HG03196 (cell line): ENCODE measurements around the gene PPP4R1.

Experiments
- ATAC-seq: cut with Tn5 transposase; IDR thresholded peaks from one replicate; pipeline ENCODE4 v1.9.1; 2021; ENCODE audit not compliant: unreplicated experiment

The PPP4R1 gene

DNA sequence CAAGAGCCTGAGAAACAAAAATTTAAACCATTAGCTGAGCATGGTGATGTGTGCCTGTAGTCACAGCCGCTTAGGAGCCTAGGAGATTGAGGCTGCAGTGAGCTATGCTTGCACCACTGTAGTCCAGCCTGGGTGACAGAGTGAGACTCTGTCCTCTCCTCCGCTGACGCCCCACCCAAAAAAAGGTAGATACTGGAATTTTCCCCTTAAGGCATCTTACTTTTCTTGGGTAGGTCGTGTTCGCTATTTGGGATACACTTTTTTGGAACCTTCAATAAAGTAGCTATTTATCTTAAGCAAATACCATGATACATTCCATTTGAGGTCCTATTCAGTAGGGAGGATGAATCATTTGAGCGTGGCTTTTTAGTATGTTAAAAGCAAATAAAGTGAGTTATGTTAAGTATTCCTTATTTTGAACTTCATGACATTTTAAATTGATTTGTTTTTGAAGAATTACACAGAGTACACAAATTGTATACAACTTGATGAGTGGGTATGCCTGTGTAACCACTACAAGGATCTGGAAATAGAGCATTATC lies 100.3 kb downstream of the PPP4R1 start:
- no peak for ATAC-seq

DNA sequence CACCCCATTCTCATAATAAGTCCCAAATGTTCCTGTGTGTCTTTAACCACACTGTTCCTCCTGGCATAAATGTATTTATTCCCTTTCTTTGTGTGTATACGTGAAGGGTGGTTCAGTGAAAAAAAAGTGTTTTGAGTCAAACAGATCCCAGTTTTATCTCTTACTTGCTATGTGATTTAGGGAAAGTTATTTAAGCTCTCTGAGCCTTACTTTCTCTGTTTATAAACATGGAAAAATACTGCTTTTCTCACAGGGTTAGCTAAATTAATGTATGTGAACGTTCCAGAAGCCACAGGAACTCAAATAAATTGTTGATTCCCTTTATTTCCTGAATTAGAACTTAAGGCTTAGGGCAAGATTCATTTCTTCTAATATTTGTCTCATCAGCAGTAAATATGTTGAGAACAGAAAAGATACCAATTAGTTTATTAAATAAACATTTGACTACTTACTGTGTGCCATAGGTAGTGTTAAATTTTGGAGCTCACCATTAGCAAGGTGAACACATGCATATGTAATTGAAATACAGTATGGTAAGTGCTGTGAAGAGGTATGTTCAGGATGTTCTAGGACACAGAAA lies 105.8 kb downstream of the PPP4R1 start:
- ATAC-seq = no peak

DNA sequence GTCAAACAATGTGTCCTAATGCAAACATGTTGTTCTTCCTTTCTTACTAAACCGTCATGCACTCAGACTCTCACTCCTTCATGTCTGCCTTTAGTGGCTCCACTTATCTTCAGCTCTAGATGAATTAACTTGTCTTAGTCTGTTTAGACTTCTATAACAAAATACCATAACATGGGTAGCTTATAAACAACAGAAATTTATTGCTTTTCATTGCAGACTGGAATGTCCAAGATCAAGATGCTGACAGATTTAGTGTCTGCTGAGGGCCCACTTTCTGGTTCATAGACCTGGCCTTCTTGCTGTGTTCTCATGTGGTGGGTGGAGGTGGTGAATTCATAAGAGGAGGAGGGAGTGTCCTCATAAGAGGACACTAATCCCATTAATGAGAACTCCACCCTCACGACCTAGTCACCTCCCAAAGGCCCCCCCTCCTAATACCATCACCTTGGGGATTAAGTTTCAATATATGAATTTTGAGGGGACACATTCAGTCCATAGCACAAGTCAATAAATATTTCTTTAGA lies 106.7 kb downstream of the PPP4R1 start:
- no peak for ATAC-seq

DNA sequence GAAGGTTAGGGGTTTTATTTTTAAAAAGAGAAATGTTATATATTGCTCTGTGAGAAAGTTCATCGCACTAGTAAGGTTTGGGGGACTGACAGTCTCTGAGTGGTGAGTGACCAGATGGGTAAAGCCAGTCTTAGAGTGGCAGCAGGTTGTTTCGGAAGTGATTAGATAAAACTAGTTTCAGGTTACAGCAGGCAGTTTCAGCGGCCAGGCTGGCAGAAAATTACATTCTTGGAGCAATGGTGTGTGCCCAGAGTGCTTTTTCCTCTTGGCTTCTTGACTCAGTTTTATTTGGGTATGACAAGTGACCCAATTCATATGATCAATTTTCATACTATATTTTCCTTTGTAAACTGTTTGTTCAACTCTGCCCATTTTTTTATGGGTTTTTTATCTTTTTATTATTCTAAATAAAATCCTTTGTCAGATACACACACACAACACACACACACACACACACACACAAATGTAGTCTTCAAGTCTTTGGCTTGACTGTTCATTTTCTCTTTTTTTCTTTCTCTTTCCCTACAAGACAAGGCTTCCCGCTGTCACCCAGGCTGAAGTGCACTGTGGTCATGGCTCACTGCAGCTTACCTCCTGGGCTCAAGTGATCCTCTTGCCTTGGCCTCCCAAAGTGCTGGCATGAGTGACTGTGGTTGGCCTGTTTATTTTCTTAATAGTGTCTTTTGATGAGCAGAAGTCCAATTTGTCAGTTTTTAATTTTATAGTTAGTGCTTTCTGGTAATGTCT lies 108.1 kb downstream of the PPP4R1 start:
- ATAC-seq = no peak
